Trophoblast cell (in vitro differentiated cells and primary cell): ENCODE results near the gene L3MBTL4.

ENCODE experiments used
- DNase-seq, 2 donors: peaks; one replicate each; pipeline ENCODE4 v3.0.0-alpha.2; 2016
- H2AFZ ChIP-seq: 2 replicates; pipeline ENCODE4 v1.6.1; 2013; ENCODE audit warnings: low read length, moderate library complexity, mild to moderate bottlenecking; ENCODE audit not compliant: insufficient read depth, poor library complexity
- H2AK5ac ChIP-seq: 2 replicates; pipeline ENCODE4 v1.6.1; 2013; ENCODE audit warnings: mild to moderate bottlenecking, low read length
- H2BK120ac ChIP-seq: 2 replicates; pipeline ENCODE4 v1.6.1; 2013; ENCODE audit warnings: low read length, mild to moderate bottlenecking, moderate library complexity; ENCODE audit not compliant: insufficient read depth, poor library complexity
- H2BK12ac ChIP-seq: 2 replicates; pipeline ENCODE4 v1.6.1; 2013; ENCODE audit warnings: mild to moderate bottlenecking, low read length, moderate library complexity
- H2BK5ac ChIP-seq: 2 replicates; pipeline ENCODE4 v1.6.1; 2013; ENCODE audit warnings: low read length, low read depth, moderate library complexity, mild to moderate bottlenecking; ENCODE audit not compliant: poor library complexity
- H3K14ac ChIP-seq: 2 replicates; pipeline ENCODE4 v1.6.1; 2013; ENCODE audit warnings: mild to moderate bottlenecking, low read length
- H3K18ac ChIP-seq: 2 replicates; pipeline ENCODE4 v1.6.1; 2013; ENCODE audit warnings: mild to moderate bottlenecking, low read length
- H3K23ac ChIP-seq: 2 replicates; pipeline ENCODE4 v1.6.1; 2013; ENCODE audit warnings: low read length
- H3K27ac ChIP-seq: 2 replicates; pipeline ENCODE4 v1.5.1; 2013; ENCODE audit warnings: low read depth, mild to moderate bottlenecking, inconsistent platforms, low read length, moderate library complexity
- H3K27me3 ChIP-seq: 2 replicates; pipeline ENCODE4 v1.6.1; 2013; ENCODE audit warnings: inconsistent platforms, mild to moderate bottlenecking, low read length, moderate library complexity; ENCODE audit not compliant: insufficient read depth
- H3K36me3 ChIP-seq, 2 experiments: 1 replicate in 1 of 2; 2 replicates in 1 of 2; pipeline ENCODE4 v1.6.1; 2013; ENCODE audit warnings: low read length in 2 of 2, mild to moderate bottlenecking in 2 of 2, moderate library complexity in 1 of 2; ENCODE audit not compliant: insufficient read depth in 2 of 2, control insufficient read depth in 1 of 2
- H3K4ac ChIP-seq: 2 replicates; pipeline ENCODE4 v1.6.1; 2013; ENCODE audit warnings: low read depth, mild to moderate bottlenecking, low read length, moderate library complexity
- H3K4me1 ChIP-seq, 2 experiments: 1 replicate in 1 of 2; 2 replicates in 1 of 2; pipeline ENCODE4 v1.6.1; 2013; ENCODE audit warnings: low read length in 2 of 2, mild to moderate bottlenecking in 2 of 2, moderate library complexity in 1 of 2; ENCODE audit not compliant: insufficient read depth in 2 of 2, control insufficient read depth in 1 of 2
- H3K4me2 ChIP-seq: 2 replicates; pipeline ENCODE4 v1.6.1; 2013; ENCODE audit warnings: inconsistent platforms, mild to moderate bottlenecking, low read length, moderate library complexity
- H3K4me3 ChIP-seq: 2 replicates; pipeline ENCODE4 v1.5.1; 2013; ENCODE audit warnings: mild to moderate bottlenecking, low read depth, low read length, inconsistent platforms
- H3K79me1 ChIP-seq: one replicate; pipeline ENCODE4 v1.6.1; 2013; ENCODE audit warnings: low read length
- H3K79me2 ChIP-seq: 2 replicates; pipeline ENCODE4 v1.6.1; 2013; ENCODE audit warnings: low read length, mild to moderate bottlenecking; ENCODE audit not compliant: control insufficient read depth, insufficient read depth, poor library complexity
- H3K9ac ChIP-seq: 2 replicates; pipeline ENCODE4 v1.6.1; 2013; ENCODE audit warnings: mild to moderate bottlenecking, low read length
- H3K9me3 ChIP-seq: 2 replicates; pipeline ENCODE4 v1.6.1; 2013; ENCODE audit warnings: low read depth, mild to moderate bottlenecking, control low read depth, inconsistent platforms, low read length; ENCODE audit not compliant: insufficient read depth
- H4K12ac ChIP-seq: 2 replicates; pipeline ENCODE4 v1.6.1; 2013; ENCODE audit warnings: low read depth, mild to moderate bottlenecking, low read length, moderate library complexity
- H4K8ac ChIP-seq: 2 replicates; pipeline ENCODE4 v1.6.1; 2013; ENCODE audit warnings: low read depth, mild to moderate bottlenecking, low read length, moderate library complexity
- H4K91ac ChIP-seq: one replicate; pipeline ENCODE4 v1.6.1; 2013; ENCODE audit warnings: low read depth, mild to moderate bottlenecking, low read length, moderate library complexity
- WGBS: extraction: QIAGEN DNeasy Blood & Tissue Kit; methylation state at CpG from one replicate; pipeline ENCODE4 v1.1.7; 2013; ENCODE audit warnings: missing lambda C conversion rate; ENCODE audit not compliant: insufficient read length, insufficient coverage; ENCODE audit errors: extremely low coverage; 5-methylcytosine and 5-hydroxymethylcytosine counted together

L3MBTL4 gene

DNA sequence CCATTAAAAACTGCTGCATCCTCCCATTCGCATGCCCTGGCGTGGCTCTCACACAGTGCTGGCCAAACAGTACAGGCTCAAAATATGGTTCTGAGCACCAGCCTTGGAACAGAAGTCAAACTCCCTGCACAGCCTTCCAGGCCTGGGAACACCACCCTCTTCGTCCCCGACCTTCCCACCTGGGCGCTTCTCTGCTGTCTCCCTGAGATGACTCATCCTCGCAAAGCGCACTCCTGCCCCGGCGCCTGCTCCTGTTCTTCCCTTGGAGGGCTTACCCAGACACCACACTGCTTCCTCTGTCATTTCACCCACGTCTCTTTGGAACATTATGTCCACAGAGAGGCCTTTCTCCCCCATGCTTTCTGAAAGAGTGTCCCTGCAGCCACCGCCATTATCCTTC, 172.7 kb downstream of the L3MBTL4 start:
- Histone ChIP-seq H3K36me3 (no peaks in the 10 kb centered on the region), H3K9ac (no peak overlapping the region), H3K27ac (no peak overlapping the region), H2AFZ (no peak overlapping the region), H3K23ac (no peak overlapping the region), H4K91ac (no peak overlapping the region), H3K79me2 (no peaks in the 10 kb centered on the region), H3K79me1 (no peaks in the 10 kb centered on the region), H3K18ac (no peak overlapping the region), H3K9me3 (no peaks in the 10 kb centered on the region), H4K12ac (no peak overlapping the region), H2AK5ac (no peak overlapping the region), H3K14ac (no peak overlapping the region), H3K4me2 (no peak overlapping the region), H3K4me1 (no peaks in the 10 kb centered on the region), H3K4me3 (no peak overlapping the region), H4K8ac (no peak overlapping the region), H2BK120ac (no peak overlapping the region), H2BK5ac (no peak overlapping the region), H2BK12ac (no peak overlapping the region), H3K27me3 (no peaks in the 10 kb centered on the region), H3K4ac (no peak overlapping the region)
- no CpG with 5 or more reads among the region's 11 CpGs for WGBS
- peak in 1 of 2 donors; percentile 31 for DNase-seq

DNA sequence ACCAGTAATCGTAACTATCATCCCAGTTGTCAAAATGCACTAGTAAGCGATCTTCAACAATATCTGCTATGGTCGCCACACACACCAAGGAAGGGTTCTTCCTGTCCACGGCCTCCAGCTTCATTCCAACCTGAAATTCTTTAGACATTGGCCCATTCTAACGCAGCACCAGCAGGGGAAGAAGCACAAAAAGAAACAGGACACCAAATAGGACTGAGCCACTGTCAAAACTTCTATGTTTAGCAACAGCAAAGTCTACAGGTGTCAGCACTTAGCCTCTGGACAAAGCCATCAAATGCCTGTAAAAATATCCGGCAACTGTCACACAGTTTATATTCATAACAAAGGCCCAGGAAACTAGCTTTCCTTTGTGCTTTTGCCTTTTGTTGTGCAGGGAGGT, 175.0 kb downstream of the L3MBTL4 start:
- no peak overlapping the region for H2BK12ac ChIP-seq
- no peaks in the 10 kb centered on the region for H3K4me1 ChIP-seq
- no peak overlapping the region for H3K4me3 ChIP-seq
- no peak overlapping the region for H4K91ac ChIP-seq
- no peak for DNase-seq
- H4K8ac ChIP-seq = no peak overlapping the region
- no peak overlapping the region for H4K12ac ChIP-seq
- H3K9me3 ChIP-seq = no peaks in the 10 kb centered on the region
- no peaks in the 10 kb centered on the region for H3K36me3 ChIP-seq
- no peaks in the 10 kb centered on the region for H3K27me3 ChIP-seq
- no peak overlapping the region for H3K23ac ChIP-seq
- WGBS = no CpG with 5 or more reads among the region's 6 CpGs
- no peak overlapping the region for H3K27ac ChIP-seq
- no peaks in the 10 kb centered on the region for H3K79me1 ChIP-seq
- no peak overlapping the region for H2AFZ ChIP-seq
- no peak overlapping the region for H2AK5ac ChIP-seq
- H3K79me2 ChIP-seq = no peaks in the 10 kb centered on the region
- H3K18ac ChIP-seq = no peak overlapping the region
- H2BK120ac ChIP-seq = no peak overlapping the region
- H3K9ac ChIP-seq = no peak overlapping the region
- no peak overlapping the region for H3K14ac ChIP-seq
- no peak overlapping the region for H3K4me2 ChIP-seq
- no peak overlapping the region for H3K4ac ChIP-seq
- no peak overlapping the region for H2BK5ac ChIP-seq

DNA sequence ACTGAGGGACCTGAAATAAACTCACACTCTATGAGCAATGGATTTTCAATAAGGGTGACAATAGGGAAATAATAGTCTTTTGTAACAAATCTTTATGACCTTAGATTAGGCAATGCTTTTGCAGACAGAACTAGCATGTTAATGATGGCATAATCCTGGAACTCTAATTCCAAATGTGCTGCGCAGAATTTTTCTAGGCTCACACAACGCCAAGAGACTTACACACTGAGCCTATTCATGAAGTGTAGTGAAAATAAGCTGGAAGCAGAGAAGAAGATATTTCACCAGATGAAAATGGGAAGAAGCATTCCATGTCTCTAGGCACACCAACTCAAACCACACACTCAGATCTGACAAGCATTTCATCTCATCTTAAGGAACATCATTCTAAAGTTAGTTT, 178.5 kb downstream of the L3MBTL4 start:
- H2BK120ac ChIP-seq = no peak overlapping the region
- no peak overlapping the region for H2BK12ac ChIP-seq
- no peak overlapping the region for H3K4ac ChIP-seq
- H3K14ac ChIP-seq = no peak overlapping the region
- H3K27me3 ChIP-seq = no peaks in the 10 kb centered on the region
- no peaks in the 10 kb centered on the region for H3K4me1 ChIP-seq
- no peak overlapping the region for H3K4me3 ChIP-seq
- WGBS = no CpG with 5 or more reads among the region's 2 CpGs
- H2AFZ ChIP-seq = no peak overlapping the region
- H3K36me3 ChIP-seq = no peaks in the 10 kb centered on the region
- H3K9ac ChIP-seq = no peak overlapping the region
- H3K18ac ChIP-seq = no peak overlapping the region
- H4K12ac ChIP-seq = no peak overlapping the region
- no peak overlapping the region for H2AK5ac ChIP-seq
- no peak overlapping the region for H3K27ac ChIP-seq
- no peaks in the 10 kb centered on the region for H3K9me3 ChIP-seq
- H3K23ac ChIP-seq = no peak overlapping the region
- H3K79me1 ChIP-seq = no peaks in the 10 kb centered on the region
- no peaks in the 10 kb centered on the region for H3K79me2 ChIP-seq
- no peak for DNase-seq
- no peak overlapping the region for H4K8ac ChIP-seq
- no peak overlapping the region for H3K4me2 ChIP-seq
- no peak overlapping the region for H4K91ac ChIP-seq
- no peak overlapping the region for H2BK5ac ChIP-seq

DNA sequence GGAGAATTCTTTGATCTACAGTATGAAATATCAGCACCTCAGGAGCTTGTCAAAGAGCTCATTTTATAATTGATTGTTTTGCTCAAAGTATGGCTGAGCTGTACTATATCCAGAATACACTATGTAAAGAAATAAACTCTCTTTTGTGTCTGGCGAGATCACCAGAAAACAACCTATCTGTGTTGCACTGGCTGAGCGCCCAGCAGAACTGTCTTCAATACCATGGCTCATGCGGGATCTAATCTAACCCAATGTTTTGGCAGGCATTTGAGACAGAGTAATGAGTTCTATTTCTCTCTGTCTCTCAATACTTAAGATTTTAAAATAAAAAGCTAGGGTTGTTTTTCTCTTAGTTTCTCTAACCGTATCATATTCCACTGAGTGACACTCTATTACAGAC, 192.4 kb downstream of the L3MBTL4 start:
- H3K27me3 ChIP-seq = no peaks in the 10 kb centered on the region
- no peaks in the 10 kb centered on the region for H3K9me3 ChIP-seq
- no peak overlapping the region for H3K4me3 ChIP-seq
- H3K27ac ChIP-seq = no peak overlapping the region
- no peak overlapping the region for H2BK120ac ChIP-seq
- no CpG with 5 or more reads among the region's 4 CpGs for WGBS
- no peak overlapping the region for H3K4me2 ChIP-seq
- H3K4ac ChIP-seq = no peak overlapping the region
- no peaks in the 10 kb centered on the region for H3K36me3 ChIP-seq
- H4K91ac ChIP-seq = no peak overlapping the region
- H3K23ac ChIP-seq = no peak overlapping the region
- no peak overlapping the region for H2AK5ac ChIP-seq
- no peak overlapping the region for H2AFZ ChIP-seq
- H3K18ac ChIP-seq = no peak overlapping the region
- no peak overlapping the region for H2BK12ac ChIP-seq
- H3K9ac ChIP-seq = no peak overlapping the region
- DNase-seq = no peak
- no peak overlapping the region for H3K14ac ChIP-seq
- H3K79me2 ChIP-seq = no peaks in the 10 kb centered on the region
- no peaks in the 10 kb centered on the region for H3K4me1 ChIP-seq
- no peak overlapping the region for H4K8ac ChIP-seq
- H3K79me1 ChIP-seq = no peaks in the 10 kb centered on the region
- no peak overlapping the region for H2BK5ac ChIP-seq
- no peak overlapping the region for H4K12ac ChIP-seq
